Gastroesophageal sphincter (tissue), 4 donors: Measurements from ENCODE around the gene FCN3. TPM values are rescaled to one million over a fixed set of nuclear protein-coding genes. Genes with fewer than 3 reads are reported as not detected.
A peak's percentile ranks its signal among the peaks of the same experiment; 100 is the strongest.
"Not testable (repeated sequence)": the region's sequence is repeated elsewhere in the genome, so short reads cannot be mapped to it uniquely, and the experiment has no call there.

Experiments used
- ATAC-seq: fragments of 150-250 bp; one replicate; pipeline ENCODE4 v1.9.1; 2016; ENCODE audit warnings: mild to moderate bottlenecking, moderate library complexity
- H3K27ac ChIP-seq, 4 donors: fragments of 200-600 bp; sonication (generic) in 3 of 4; 1 replicate in 3 of 4; 2 replicates in 1 of 4; pipeline ENCODE4 v1.5.1; 2016 to 2019
- H3K27me3 ChIP-seq: fragments of 200-600 bp; sonication (generic); one replicate; pipeline ENCODE4 v1.5.1; 2019
- H3K36me3 ChIP-seq, 2 donors: fragments of 200-600 bp; sonication (generic); one replicate each; pipeline ENCODE4 v1.5.1; 2019; ENCODE audit warnings: control low read depth in 1 of 2
- H3K4me1 ChIP-seq, 3 donors: fragments of 200-600 bp; sonication (generic); 1 replicate in 2 of 3; 2 replicates in 1 of 3; pipeline ENCODE4 v1.5.1; 2016 to 2019; ENCODE audit warnings: control low read depth in 2 of 3
- H3K4me3 ChIP-seq, 2 donors: fragments of 200-600 bp; sonication (generic); one replicate each; pipeline ENCODE4 v1.5.1; 2019; ENCODE audit warnings: mild to moderate bottlenecking in 1 of 2, moderate library complexity in 1 of 2
- H3K9me3 ChIP-seq, 3 donors: fragments of 200-600 bp; sonication (generic); one replicate each; pipeline ENCODE4 v1.5.1; 2017 to 2019; ENCODE audit warnings: control low read depth in 2 of 3
- CTCF ChIP-seq, 4 experiments: fragments of 200-600 bp in 2 of 4; fragments of 450-650 bp in 2 of 4; sonication (generic) in 1 of 4; IDR thresholded peaks; one replicate each; pipeline ENCODE4 v1.5.1; 2017 to 2019; ENCODE audit warnings: antibody characterized with exemption in 4 of 4, mild to moderate bottlenecking in 2 of 4, moderate library complexity in 2 of 4
- EP300 ChIP-seq: sonication (generic); formaldehyde crosslinking; IDR thresholded peaks from one replicate; pipeline ENCODE4 v1.6.1; 2017; ENCODE audit warnings: antibody characterized with exemption, mild to moderate bottlenecking
- POLR2A ChIP-seq, 2 donors: fragments of 450-650 bp; IDR thresholded peaks; one replicate each; pipeline ENCODE4 v1.6.1; 2017; ENCODE audit warnings: antibody characterized with exemption in 2 of 2, mild to moderate bottlenecking in 2 of 2, moderate library complexity in 1 of 2
- POLR2AphosphoS5 ChIP-seq: sonication (generic); formaldehyde crosslinking; IDR thresholded peaks from one replicate; pipeline ENCODE4 v1.6.1; 2017; ENCODE audit warnings: antibody characterized with exemption
- WGBS, 2 donors: methylation state at CpG; one replicate each; pipeline ENCODE4 v1.1.5; 2018; ENCODE audit warnings: low coverage in 1 of 2; 5-methylcytosine and 5-hydroxymethylcytosine counted together
- total RNA-seq, 4 donors: library from RNA; depleted of rRNA; stranded (reverse); fragments of >200 nt; gene quantifications; one replicate each; pipeline ENCODE4 v1.1.0, GENCODE V29; 2016

Gene FCN3
- total RNA-seq, 4 donors from 2014 or later: 4.6 to 11.5 (median 6.3) TPM

GRCh38 chr1:27409669-27410068 lies 35.0 kb upstream of the FCN3 start:
- no peaks in the 10 kb centered on the region for H3K27me3 ChIP-seq
- H3K36me3 ChIP-seq: peaks cover 12 to 88% of the 10 kb centered on the region in 2 donors
- H3K4me3 ChIP-seq: no peak overlapping the region
- TF ChIP-seq EP300: no peak
- TF ChIP-seq POLR2A (IDR thresholded peaks at IDR 0.05): no peak
- TF ChIP-seq POLR2AphosphoS5: no peak
- TF ChIP-seq CTCF (IDR thresholded peaks at IDR 0.05): no peak
- no peak overlapping the region for H3K27ac ChIP-seq
- peaks cover 0 to 39% (median 21%) of the 10 kb centered on the region in 3 donors for H3K4me1 ChIP-seq
- WGBS, 2 donors: 92 to 95% methylated on average over 2 to 4 of the region's 11 CpGs
- no peak for ATAC-seq
- no peaks in the 10 kb centered on the region for H3K9me3 ChIP-seq

DNA sequence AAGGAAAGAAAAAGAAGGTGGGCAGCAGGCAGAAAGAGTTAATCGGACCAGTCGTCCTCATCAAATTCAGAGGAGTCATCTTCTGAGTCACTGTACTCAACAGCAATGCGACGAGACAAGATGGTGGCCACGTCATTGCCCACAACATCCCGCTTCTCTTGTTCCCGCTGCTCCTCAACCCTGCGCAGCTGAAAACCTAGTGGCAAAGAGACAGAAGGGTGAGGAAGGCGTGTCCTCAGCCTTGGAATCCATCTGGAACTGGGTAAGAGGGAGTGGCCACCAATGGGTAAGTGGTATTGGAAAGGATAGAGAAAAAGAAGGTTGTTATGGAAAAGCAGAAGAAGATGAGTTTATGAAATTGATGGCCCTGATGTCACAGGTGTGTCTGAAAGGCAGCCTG lies 33.5 kb upstream of the FCN3 start:
- ATAC-seq: no peak
- H3K36me3 ChIP-seq: peaks cover 9 to 73% of the 10 kb centered on the region in 2 donors

GRCh38 chr1:27406791-27407190 lies 32.2 kb upstream of the FCN3 start:
- 100% methylated on average over 1 of the region's 2 CpGs; no CpG with 5 or more reads in 1 of the 2 donors for WGBS, 2 donors
- Histone ChIP-seq H3K27ac (peak overlapping the region in 3 of 4 donors; percentile 63 to 85 (median 81)), H3K36me3 (peaks cover 4 to 59% of the 10 kb centered on the region in 2 donors), H3K4me1 (peaks cover 3 to 56% (median 46%) of the 10 kb centered on the region in 3 donors)
- H3K9me3 ChIP-seq, H3K27me3 ChIP-seq, ATAC-seq, H3K4me3 ChIP-seq: not testable (repeated sequence)

More for the DNA sequence above, 33.5 kb upstream of the FCN3 start:
- Histone ChIP-seq H3K4me3 (no peak overlapping the region), H3K27ac (no peak overlapping the region), H3K4me1 (peaks cover 0 to 49% (median 34%) of the 10 kb centered on the region in 3 donors), H3K9me3 (no peaks in the 10 kb centered on the region), H3K27me3 (no peaks in the 10 kb centered on the region)
- 80 to 91% methylated on average over 1 to 9 of the region's 9 CpGs for WGBS, 2 donors
- TF ChIP-seq EP300 (no peak), POLR2A (IDR thresholded peaks at IDR 0.05) (no peak), POLR2AphosphoS5 (no peak), CTCF (IDR thresholded peaks at IDR 0.05) (no peak)

DNA sequence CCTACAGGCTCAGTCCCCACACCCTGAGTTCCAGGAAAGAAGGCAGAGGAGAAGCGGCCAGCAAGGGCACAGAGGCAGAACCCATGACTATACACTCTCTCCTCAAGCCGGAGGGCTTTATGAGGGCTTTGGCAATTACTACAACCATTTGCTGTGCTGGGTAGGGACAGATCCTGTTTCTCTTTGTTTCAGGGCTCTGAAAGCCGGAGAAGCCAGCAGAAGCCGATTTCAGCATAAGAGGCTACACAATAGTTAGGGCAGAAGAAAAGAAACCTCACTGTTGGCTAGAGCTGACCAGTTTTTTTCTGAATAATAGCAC lies 31.7 kb upstream of the FCN3 start:
- no peaks in the 10 kb centered on the region for H3K9me3 ChIP-seq
- peaks cover 4 to 54% of the 10 kb centered on the region in 2 donors for H3K36me3 ChIP-seq
- no peak for TF ChIP-seq POLR2AphosphoS5
- no peak overlapping the region for H3K4me3 ChIP-seq
- H3K27me3 ChIP-seq: no peaks in the 10 kb centered on the region
- no peak for ATAC-seq
- peak overlapping the region in 3 of 4 donors; percentile 63 to 85 (median 81) for H3K27ac ChIP-seq
- peaks cover 3 to 61% (median 46%) of the 10 kb centered on the region in 3 donors for H3K4me1 ChIP-seq
- WGBS, 2 donors: 61% methylated on average over 4 of the region's 4 CpGs; no CpG with 5 or more reads in 1 of the 2 donors

GRCh38 chr1:27405598-27406361 lies 31.2 kb upstream of the FCN3 start:
- H3K9me3 ChIP-seq, H3K4me3 ChIP-seq, H3K27me3 ChIP-seq, ATAC-seq: not testable (repeated sequence)
- peaks cover 3 to 66% (median 46%) of the 10 kb centered on the region in 3 donors for H3K4me1 ChIP-seq
- TF ChIP-seq CTCF (IDR thresholded peaks at IDR 0.05): peak in 2 of 4 experiments; percentile 10 to 37
- peak overlapping the region; percentile 5 to 85 (median 72) for H3K27ac ChIP-seq
- peaks cover 0 to 49% of the 10 kb centered on the region in 2 donors for H3K36me3 ChIP-seq
- WGBS, 2 donors: 57% methylated on average over 1 of the region's 18 CpGs; no CpG with 5 or more reads in 1 of the 2 donors

GRCh38 chr1:27405074-27405473 lies 30.4 kb upstream of the FCN3 start:
- peak; percentile 16 for ATAC-seq
- H3K4me3 ChIP-seq: no peak overlapping the region
- H3K27ac ChIP-seq: peak overlapping the region; percentile 10 to 86 (median 83)
- TF ChIP-seq POLR2AphosphoS5 (no peak), POLR2A (IDR thresholded peaks at IDR 0.05) (no peak), CTCF (IDR thresholded peaks at IDR 0.05) (no peak), EP300 (no peak)
- H3K36me3 ChIP-seq: peaks cover 0 to 42% of the 10 kb centered on the region in 2 donors
- peaks cover 3 to 73% (median 50%) of the 10 kb centered on the region in 3 donors for H3K4me1 ChIP-seq
- no peaks in the 10 kb centered on the region for H3K27me3 ChIP-seq
- no peaks in the 10 kb centered on the region for H3K9me3 ChIP-seq
- 53% methylated on average over 3 of the region's 13 CpGs; no CpG with 5 or more reads in 1 of the 2 donors for WGBS, 2 donors
